HCT116 (cell line): Measurements from ENCODE around the gene PNLIP. TPM values are rescaled to one million over a fixed set of nuclear protein-coding genes. Genes with fewer than 3 reads are reported as not detected.

Source experiments
- ATAC-seq: fragments of 200-7000 bp; cut with Tn5 transposase; 2 replicates; pipeline ENCODE4 v1.9.1; 2020; ENCODE audit warnings: mild to moderate bottlenecking, moderate library complexity
- BruUV-seq: library from RNA; stranded (reverse); fragments of 400-500 nt; replicated peaks from 2 replicates; lab custom pipeline; 2021; lab: Mats Ljungman, UMichigan
- CTCF ChIA-PET: fragments of 300-600 bp; sonication (Branson Sonifier 250); formaldehyde crosslinking; loops from one replicate; lab custom pipeline; 2021; ENCODE audit warnings: antibody characterized with exemption; lab: Charles Lee
- POLR2A ChIA-PET: fragments of 300-600, 350-600 bp; sonication (Branson Sonifier 250); formaldehyde crosslinking; loops from one replicate; lab custom pipeline; 2021; ENCODE audit warnings: antibody characterized with exemption; lab: Charles Lee
- RAD21 ChIA-PET, 2 experiments: fragments of 300-600 bp; sonication (Branson Sonifier 250); formaldehyde crosslinking; loops; one replicate each; lab custom pipeline; 2023; ENCODE audit warnings: low total read pairs in 2 of 2; ENCODE audit not compliant: uncharacterized antibody in 2 of 2, unreplicated experiment in 2 of 2, low non-redundant PET in 1 of 2; lab: Charles Lee
- DNase-seq: peaks from one replicate; pipeline ENCODE4 v3.0.0-alpha.2; 2010; ENCODE audit warnings: low read depth, low spot score
- H2AFZ ChIP-seq: fragments of 200-600 bp; shearing (Covaris generic), sonication (generic); 2 replicates; pipeline ENCODE4 v1.6.1; 2017; ENCODE audit warnings: low read depth, mixed run types, mixed read lengths, antibody characterized with exemption, low read length; ENCODE audit not compliant: poor library complexity, severe bottlenecking
- H3K27ac ChIP-seq: 2 replicates; pipeline ENCODE4 v1.5.1; 2012; ENCODE audit warnings: low read depth, low read length
- H3K27me3 ChIP-seq: fragments of 200-600 bp; sonication (generic); 2 replicates; pipeline ENCODE4 v1.6.1; 2016; ENCODE audit warnings: mixed run types, low read length, mixed read lengths; ENCODE audit not compliant: insufficient read depth
- H3K36me3 ChIP-seq, 2 experiments: fragments of 200-500 bp in 1 of 2; fragments of 200-600 bp in 1 of 2; sonication (Bioruptor generic) in 1 of 2; sonication (generic) in 1 of 2; 2 replicates each; pipeline versions ENCODE4 v1.5.1 to v1.6.1; 2014 to 2016; ENCODE audit warnings: low read length in 2 of 2, inconsistent platforms in 1 of 2, mixed read lengths in 1 of 2, mixed run types in 1 of 2; ENCODE audit not compliant: insufficient read depth in 2 of 2, control insufficient read depth in 1 of 2
- H3K4me1 ChIP-seq, 2 experiments: fragments of 200-600 bp in 1 of 2; sonication (generic) in 1 of 2; 2 replicates each; pipeline versions ENCODE4 v1.5.1 to v1.6.1; 2012 to 2017; ENCODE audit warnings: low read length in 2 of 2, inconsistent platforms in 1 of 2, mild to moderate bottlenecking in 1 of 2, mixed read lengths in 1 of 2, mixed run types in 1 of 2, moderate library complexity in 1 of 2; ENCODE audit not compliant: insufficient read depth in 2 of 2, control insufficient read depth in 1 of 2
- H3K4me2 ChIP-seq: fragments of 200-600 bp; sonication (generic); 2 replicates; pipeline ENCODE4 v1.6.1; 2017; ENCODE audit warnings: mixed run types, low read length, mixed read lengths
- H3K4me3 ChIP-seq, 2 experiments: fragments of 200-600 bp in 1 of 2; sonication (generic) in 1 of 2; replicated peaks in 1 of 2; 2 replicates each; pipeline ENCODE4 v1.5.1; 2011 to 2016; ENCODE audit warnings: low read length in 2 of 2, control low read depth in 1 of 2, low read depth in 1 of 2, mild to moderate bottlenecking in 1 of 2, mixed read lengths in 1 of 2, mixed run types in 1 of 2
- H3K79me2 ChIP-seq: fragments of 200-600 bp; sonication (generic); 2 replicates; pipeline ENCODE4 v1.6.1; 2017; ENCODE audit warnings: mild to moderate bottlenecking, mixed run types, low read length, moderate library complexity, mixed read lengths; ENCODE audit not compliant: insufficient read depth
- H3K9ac ChIP-seq: fragments of 200-600 bp; sonication (generic); 2 replicates; pipeline ENCODE4 v1.6.1; 2016; ENCODE audit warnings: low read length, mixed read lengths
- H3K9me2 ChIP-seq: fragments of 200-600 bp; sonication (generic), shearing (Covaris generic); 2 replicates; pipeline ENCODE4 v1.6.1; 2017; ENCODE audit warnings: mixed run types, mild to moderate bottlenecking, moderate library complexity; ENCODE audit not compliant: insufficient read depth
- H3K9me3 ChIP-seq, 2 experiments: fragments of 200-500 bp in 1 of 2; fragments of 200-600 bp in 1 of 2; sonication (Bioruptor generic) in 1 of 2; sonication (generic) in 1 of 2; 2 replicates each; pipeline ENCODE4 v1.6.1; 2014 to 2017; ENCODE audit warnings: low read length in 2 of 2, mixed read lengths in 2 of 2, inconsistent platforms in 1 of 2, low read depth in 1 of 2, mild to moderate bottlenecking in 1 of 2, mixed run types in 1 of 2, moderate library complexity in 1 of 2; ENCODE audit not compliant: control insufficient read depth in 1 of 2, insufficient read depth in 1 of 2
- H4K20me1 ChIP-seq: fragments of 200-600 bp; sonication (generic), shearing (Covaris generic); 2 replicates; pipeline ENCODE4 v1.6.1; 2017; ENCODE audit warnings: mixed run types, mild to moderate bottlenecking, moderate library complexity; ENCODE audit not compliant: insufficient read depth
- ATF3 ChIP-seq: IDR thresholded peaks from 2 replicates; pipeline ENCODE4 v1.6.1; 2012
- CBX3 ChIP-seq: IDR thresholded peaks from 2 replicates; pipeline ENCODE4 v1.6.1; 2012; ENCODE audit warnings: low read depth
- CEBPB ChIP-seq: IDR thresholded peaks from 2 replicates; pipeline ENCODE4 v1.6.1; 2012; ENCODE audit warnings: low read depth
- CTCF ChIP-seq, 3 experiments: fragments of 200-600 bp in 1 of 3; sonication (generic) in 1 of 3; IDR thresholded peaks in 2 of 3; conservative IDR thresholded peaks in 1 of 3; 2 replicates each; pipeline ENCODE4 v1.5.1; 2012 to 2017; ENCODE audit warnings: low read depth in 2 of 3, low read length in 2 of 3, antibody characterized with exemption in 1 of 3, borderline replicate concordance in 1 of 3, control low read depth in 1 of 3, mild to moderate bottlenecking in 1 of 3, mixed read lengths in 1 of 3, mixed run types in 1 of 3, moderate library complexity in 1 of 3; ENCODE audit not compliant: insufficient read depth in 1 of 3
- EGR1 ChIP-seq: IDR thresholded peaks from 2 replicates; pipeline ENCODE4 v1.6.1; 2012; ENCODE audit warnings: low read depth
- ELF1 ChIP-seq: IDR thresholded peaks from 2 replicates; pipeline ENCODE4 v1.6.1; 2012; ENCODE audit warnings: low read depth, borderline replicate concordance
- MAX ChIP-seq: IDR thresholded peaks from 2 replicates; pipeline ENCODE4 v1.6.1; 2012
- RAD21 ChIP-seq: IDR thresholded peaks from 2 replicates; pipeline ENCODE4 v1.6.1; 2012; ENCODE audit warnings: low read depth, mild to moderate bottlenecking
- REST ChIP-seq: IDR thresholded peaks from 2 replicates; pipeline ENCODE4 v1.6.1; 2012; ENCODE audit warnings: low read depth
- SRF ChIP-seq: IDR thresholded peaks from 2 replicates; pipeline ENCODE4 v1.6.1; 2012; ENCODE audit warnings: low read depth
- YY1 ChIP-seq: IDR thresholded peaks from 2 replicates; pipeline ENCODE4 v1.6.1; 2011; ENCODE audit warnings: low read length, low read depth, moderate library complexity, mild to moderate bottlenecking; ENCODE audit not compliant: insufficient replicate concordance; ENCODE audit errors: extremely low read depth
- ZNF274 ChIP-seq: fragments of 200-500 bp; sonication (Bioruptor generic); IDR thresholded peaks from 2 replicates; pipeline ENCODE4 v1.6.1; 2014; ENCODE audit warnings: mild to moderate bottlenecking, low read depth, low read length, inconsistent platforms
- intact Hi-C: fragments of 100-400 bp; cut with micrococcal nuclease; formaldehyde crosslinking; loops from 2 replicates; pipeline ENCODE4 v1.10.0; 2022
- total RNA-seq: library from RNA; stranded (reverse); gene quantifications from one replicate; pipeline ENCODE4 v1.2.1, GENCODE V29; 2021; ENCODE audit not compliant: unreplicated experiment

Gene PNLIP
- total RNA-seq, 1 experiment from 2014 or later: 1.3 TPM

- H3K27me3 ChIP-seq: peaks cover 27% of the 10 kb centered on the region; the same call in 1 of the 2 replicates
Measured at GRCh38 chr10:116593139-116593740, 47.5 kb downstream of the PNLIP start.

GRCh38 chr10:116594525-116595035 is 48.8 kb downstream of the PNLIP start:
- no peaks in the 10 kb centered on the region for H3K9me2 ChIP-seq
- peaks cover 30% of the 10 kb centered on the region; the same call in 1 of the 2 replicates for H3K27me3 ChIP-seq
- BruUV-seq: no TSS peak
- ATAC-seq (no peak), DNase-seq (no peak)
- no peaks in the 10 kb centered on the region for H3K79me2 ChIP-seq
- H3K4me3 ChIP-seq: no peak overlapping the region
- CTCF ChIA-PET: no interaction called here
- H3K9me3 ChIP-seq: no peaks in the 10 kb centered on the region
- no peaks in the 10 kb centered on the region for H4K20me1 ChIP-seq
- no peak overlapping the region for H3K27ac ChIP-seq
- no peak overlapping the region for H2AFZ ChIP-seq
- H3K4me1 ChIP-seq: no peaks in the 10 kb centered on the region
- no peak overlapping the region for H3K4me2 ChIP-seq
- H3K9ac ChIP-seq: no peak overlapping the region
- RAD21 ChIA-PET: no interaction called here
- intact Hi-C loops: no loop called here
- H3K36me3 ChIP-seq: no peaks in the 10 kb centered on the region
- POLR2A ChIA-PET: no interaction called here
- TF ChIP-seq ZNF274 (no peak), ATF3 (no peak), EGR1 (no peak), RAD21 (no peak), YY1 (no peak), CEBPB (no peak), ELF1 (no peak), SRF (no peak), CTCF (IDR thresholded peaks at IDR 0.05 in 2 of 3, conservative IDR thresholded peaks at IDR 0.05 in 1 of 3; ENCODE audit: borderline replicate concordance in 1 of 3, insufficient read depth in 1 of 3, low read depth in 2 of 3, low read length in 2 of 3) (no peak), REST (no peak)

More at GRCh38 chr10:116593139-116593740, 47.5 kb downstream of the PNLIP start:
- POLR2A ChIA-PET: no interaction called here
- BruUV-seq: no TSS peak
- intact Hi-C loops: no loop called here
- Histone ChIP-seq H3K4me1 (no peaks in the 10 kb centered on the region), H3K36me3 (no peaks in the 10 kb centered on the region), H3K27ac (no peak overlapping the region), H3K4me2 (no peak overlapping the region), H3K4me3 (no peak overlapping the region), H3K9me2 (no peaks in the 10 kb centered on the region), H4K20me1 (no peaks in the 10 kb centered on the region), H3K79me2 (no peaks in the 10 kb centered on the region), H2AFZ (no peak overlapping the region), H3K9me3 (no peaks in the 10 kb centered on the region), H3K9ac (no peak overlapping the region)
- CTCF ChIA-PET: no interaction called here
- TF ChIP-seq CEBPB: no peak
- no peak for TF ChIP-seq MAX
- no peak for TF ChIP-seq CBX3
- TF ChIP-seq ATF3: no peak
- RAD21 ChIA-PET: no interaction called here
- ATAC-seq (no peak), DNase-seq (no peak)
